H1 (cell line): Measurements from ENCODE around the gene CX3CR1. TPM values are rescaled to one million over a fixed set of nuclear protein-coding genes. Genes with fewer than 3 reads are reported as not detected.

ENCODE experiments used
- CTCF ChIA-PET: fragments of 300-600 bp; sonication (Branson Sonifier 250); formaldehyde crosslinking; loops from one replicate; lab custom pipeline; 2021; ENCODE audit not compliant: partially characterized antibody; lab: Charles Lee
- POLR2A ChIA-PET: fragments of 300-600 bp; sonication (Branson Sonifier 250); formaldehyde crosslinking; loops from one replicate; lab custom pipeline; 2021; ENCODE audit warnings: inconsistent platforms; ENCODE audit not compliant: partially characterized antibody; lab: Charles Lee
- DNase-seq, 2 experiments: peaks; one replicate each; pipeline versions ENCODE4 v3.0.0 to v3.0.0-alpha.2; 2010 to 2022; ENCODE audit warnings: low spot score in 2 of 2, low read depth in 1 of 2, mixed read lengths in 1 of 2
- FAIRE-seq: peaks from 2 replicates; lab custom pipeline; 2011; peaks lifted over from hg19 to GRCh38; lab: Jason Lieb, UNC
- H2AFZ ChIP-seq: 2 replicates; pipeline ENCODE4 v1.8.1; 2012; ENCODE audit warnings: low read length, inconsistent platforms
- H2AK5ac ChIP-seq: 2 replicates; pipeline ENCODE4 v1.6.1; 2013; ENCODE audit warnings: low read depth, low read length
- H2BK120ac ChIP-seq: replicated peaks from 2 replicates; pipeline ENCODE3; 2013; ENCODE audit warnings: low read depth, low read length, inconsistent platforms
- H2BK12ac ChIP-seq: 2 replicates; pipeline ENCODE4 v1.6.1; 2013; ENCODE audit warnings: low read depth, low read length
- H2BK15ac ChIP-seq: 2 replicates; pipeline ENCODE4 v1.6.1; 2013; ENCODE audit warnings: low read length
- H2BK20ac ChIP-seq: 2 replicates; pipeline ENCODE4 v1.6.1; 2013; ENCODE audit warnings: low read length
- H2BK5ac ChIP-seq: 2 replicates; pipeline ENCODE4 v1.6.1; 2013; ENCODE audit warnings: low read depth, low read length
- H3K14ac ChIP-seq: 2 replicates; pipeline ENCODE4 v1.6.1; 2013; ENCODE audit warnings: inconsistent platforms; ENCODE audit not compliant: insufficient read length
- H3K18ac ChIP-seq: 2 replicates; pipeline ENCODE4 v1.6.1; 2013; ENCODE audit warnings: low read length; ENCODE audit errors: extremely low read depth
- H3K23ac ChIP-seq: 2 replicates; pipeline ENCODE4 v1.6.1; 2013; ENCODE audit warnings: inconsistent platforms; ENCODE audit not compliant: insufficient read length
- H3K23me2 ChIP-seq: 2 replicates; pipeline ENCODE4 v1.6.1; 2013; ENCODE audit warnings: low read depth, low read length
- H3K27ac ChIP-seq: 2 replicates; pipeline ENCODE4 v1.6.1; 2011; ENCODE audit warnings: low read depth, low read length, inconsistent platforms
- H3K27me3 ChIP-seq, 4 experiments: replicated peaks in 1 of 4; 1 replicate in 1 of 4; 2 replicates in 3 of 4; pipeline versions ENCODE4 v1.6.1 to v1.8.1; 2011 to 2013; ENCODE audit warnings: low read length in 3 of 4, mild to moderate bottlenecking in 3 of 4, inconsistent platforms in 2 of 4, mixed read lengths in 2 of 4, moderate library complexity in 1 of 4; ENCODE audit not compliant: control insufficient read depth in 3 of 4, insufficient read depth in 3 of 4; ENCODE audit errors: extremely low read depth in 1 of 4
- H3K36me3 ChIP-seq, 4 experiments: 2 replicates each; pipeline versions ENCODE4 v1.6.1 to v1.8.1; 2011 to 2013; ENCODE audit warnings: mild to moderate bottlenecking in 4 of 4, low read length in 3 of 4, moderate library complexity in 2 of 4, control low read depth in 1 of 4, inconsistent platforms in 1 of 4; ENCODE audit not compliant: insufficient read depth in 4 of 4, control insufficient read depth in 2 of 4
- H3K4ac ChIP-seq: replicated peaks from 2 replicates; pipeline ENCODE3; 2013; ENCODE audit warnings: low read length, low read depth, mixed read lengths, inconsistent platforms; ENCODE audit not compliant: insufficient read length
- H3K4me1 ChIP-seq, 4 experiments: replicated peaks in 1 of 4; 1 replicate in 1 of 4; 2 replicates in 3 of 4; pipeline versions ENCODE4 v1.6.1 to v1.8.1; 2011 to 2013; ENCODE audit warnings: low read length in 3 of 4, inconsistent platforms in 2 of 4, mixed read lengths in 1 of 4; ENCODE audit not compliant: insufficient read depth in 4 of 4, control insufficient read depth in 3 of 4
- H3K4me2 ChIP-seq, 2 experiments: 2 replicates each; pipeline versions ENCODE4 v1.6.1 to v1.8.1; 2011 to 2013; ENCODE audit warnings: low read depth in 2 of 2, low read length in 2 of 2, control low read depth in 1 of 2, inconsistent platforms in 1 of 2, mild to moderate bottlenecking in 1 of 2; ENCODE audit not compliant: insufficient read depth in 1 of 2
- H3K4me3 ChIP-seq, 4 experiments: fragments of 200-600, 300-600 bp in 1 of 4; sonication (generic), shearing (Covaris generic), sonication (Bioruptor Twin) in 1 of 4; 2 replicates each; pipeline versions ENCODE4 v1.5.1 to v1.8.1; 2011 to 2016; ENCODE audit warnings: low read length in 4 of 4, low read depth in 3 of 4, control low read depth in 2 of 4, inconsistent platforms in 2 of 4, mild to moderate bottlenecking in 2 of 4, mixed read lengths in 1 of 4, moderate library complexity in 1 of 4; ENCODE audit not compliant: insufficient read depth in 2 of 4; ENCODE audit errors: extremely low read depth in 1 of 4
- H3K56ac ChIP-seq: replicated peaks from 2 replicates; pipeline ENCODE3; 2013; ENCODE audit warnings: low read depth, mild to moderate bottlenecking, mixed read lengths, low read length, inconsistent platforms; ENCODE audit not compliant: insufficient read length
- H3K79me1 ChIP-seq: 2 replicates; pipeline ENCODE4 v1.6.1; 2013; ENCODE audit warnings: low read depth, low read length, control low read depth
- H3K79me2 ChIP-seq, 2 experiments: 2 replicates each; pipeline versions ENCODE4 v1.6.1 to v1.8.1; 2012 to 2013; ENCODE audit warnings: low read length in 2 of 2, mild to moderate bottlenecking in 2 of 2, inconsistent platforms in 1 of 2; ENCODE audit not compliant: insufficient read depth in 2 of 2, control insufficient read depth in 1 of 2
- H3K9ac ChIP-seq, 4 experiments: replicated peaks in 1 of 4; 1 replicate in 1 of 4; 2 replicates in 3 of 4; pipeline versions ENCODE4 v1.6.1 to v1.8.1; 2011 to 2013; ENCODE audit warnings: low read depth in 3 of 4, low read length in 3 of 4, control low read depth in 2 of 4, mild to moderate bottlenecking in 2 of 4, moderate library complexity in 2 of 4, inconsistent platforms in 1 of 4; ENCODE audit errors: extremely low read depth in 1 of 4
- H3K9me3 ChIP-seq, 2 experiments: 2 replicates each; pipeline versions ENCODE4 v1.6.1 to v1.8.1; 2012 to 2013; ENCODE audit warnings: mild to moderate bottlenecking in 2 of 2, moderate library complexity in 2 of 2, control low read depth in 1 of 2, inconsistent platforms in 1 of 2, low read depth in 1 of 2, low read length in 1 of 2, mixed read lengths in 1 of 2; ENCODE audit not compliant: insufficient read depth in 2 of 2
- H4K20me1 ChIP-seq, 2 experiments: replicated peaks in 1 of 2; 2 replicates each; pipeline versions ENCODE3 to v1.8.1; 2011 to 2013; ENCODE audit warnings: inconsistent platforms in 2 of 2, low read length in 2 of 2, mild to moderate bottlenecking in 1 of 2; ENCODE audit not compliant: insufficient read depth in 2 of 2, control insufficient read depth in 1 of 2
- H4K5ac ChIP-seq: 2 replicates; pipeline ENCODE4 v1.6.1; 2013; ENCODE audit warnings: low read length, low read depth, mixed read lengths, inconsistent platforms; ENCODE audit not compliant: insufficient read length
- H4K8ac ChIP-seq: 2 replicates; pipeline ENCODE4 v1.8.0; 2013; ENCODE audit warnings: mild to moderate bottlenecking, moderate library complexity, low read length, inconsistent platforms; ENCODE audit not compliant: insufficient read depth; ENCODE audit errors: extremely low read depth
- H4K91ac ChIP-seq: replicated peaks from 2 replicates; pipeline ENCODE3; 2013; ENCODE audit warnings: low read length, mixed read lengths, inconsistent platforms; ENCODE audit not compliant: insufficient read length
- BACH1 ChIP-seq: IDR thresholded peaks from 2 replicates; pipeline ENCODE4 v1.6.1; 2012; ENCODE audit warnings: low read length, improper control_type of control experiment
- CBX8 ChIP-seq: fragments of 300-800, 300-1000 bp; sonication (generic); IDR thresholded peaks from 2 replicates; pipeline ENCODE4 v1.7.1; 2016; ENCODE audit warnings: low read depth, low read length, borderline replicate concordance
- CREB1 ChIP-seq: IDR thresholded peaks from 2 replicates; pipeline ENCODE4 v1.6.1; 2012; ENCODE audit warnings: inconsistent platforms
- FOSL1 ChIP-seq: IDR thresholded peaks from 2 replicates; pipeline ENCODE4 v1.6.1; 2011; ENCODE audit warnings: mild to moderate bottlenecking, low read depth, low read length, moderate library complexity; ENCODE audit not compliant: insufficient read depth
- HDAC2 ChIP-seq, 2 experiments: fragments of 300-600 bp in 1 of 2; sonication (generic) in 1 of 2; IDR thresholded peaks; 2 replicates each; pipeline ENCODE4 v1.6.1; 2011 to 2012; ENCODE audit warnings: low read depth in 2 of 2, low read length in 2 of 2, mild to moderate bottlenecking in 2 of 2, moderate library complexity in 2 of 2, borderline replicate concordance in 1 of 2, inconsistent platforms in 1 of 2
- JUN ChIP-seq: IDR thresholded peaks from 2 replicates; pipeline ENCODE4 v1.6.1; 2011; ENCODE audit warnings: low read depth, mild to moderate bottlenecking, improper control_type of control experiment, low read length
- PHF8 ChIP-seq: fragments of 200-600 bp; sonication (generic); conservative IDR thresholded peaks from 2 replicates; pipeline ENCODE4 v1.7.1; 2012; ENCODE audit warnings: low read depth, mild to moderate bottlenecking, inconsistent platforms, low read length, moderate library complexity
- POLR2A ChIP-seq, 2 experiments: IDR thresholded peaks; 1 replicate in 1 of 2; 2 replicates in 1 of 2; pipeline ENCODE4 v1.6.1; 2011; ENCODE audit warnings: low read depth in 2 of 2, low read length in 2 of 2, mild to moderate bottlenecking in 2 of 2; ENCODE audit errors: control extremely low read depth in 1 of 2
- POLR2AphosphoS5 ChIP-seq: IDR thresholded peaks from 2 replicates; pipeline ENCODE4 v1.6.1; 2011; ENCODE audit warnings: low read depth, low read length
- RBBP5 ChIP-seq: IDR thresholded peaks from 2 replicates; pipeline ENCODE4 v1.7.1; 2012; ENCODE audit warnings: low read depth, mild to moderate bottlenecking, inconsistent platforms, low read length, moderate library complexity, borderline replicate concordance
- RXRA ChIP-seq: IDR thresholded peaks from 2 replicates; pipeline ENCODE4 v1.6.1; 2011; ENCODE audit warnings: low read depth, mild to moderate bottlenecking, low read length, moderate library complexity; ENCODE audit not compliant: insufficient read depth
- SP4 ChIP-seq: IDR thresholded peaks from 2 replicates; pipeline ENCODE4 v1.6.1; 2012; ENCODE audit warnings: low read length, inconsistent platforms
- TBP ChIP-seq: IDR thresholded peaks from 2 replicates; pipeline ENCODE4 v1.6.1; 2011; ENCODE audit warnings: low read depth, low read length, improper control_type of control experiment
- ZNF274 ChIP-seq: IDR thresholded peaks from 2 replicates; pipeline ENCODE4 v1.7.0; 2012; ENCODE audit warnings: low read length, borderline replicate concordance; ENCODE audit errors: extremely low read depth
- WGBS, 2 experiments: shearing (Covaris generic) in 1 of 2; methylation state at CpG; one replicate each; pipeline versions ENCODE4 v1.1.6 to v1.1.7; 2013 to 2015; ENCODE audit warnings: low lambda C conversion rate in 2 of 2, mixed read lengths in 2 of 2, inconsistent platforms in 1 of 2, low coverage in 1 of 2, missing lambda C conversion rate in 1 of 2; ENCODE audit not compliant: insufficient replicate concordance in 2 of 2, insufficient coverage in 1 of 2, insufficient read length in 1 of 2; ENCODE audit errors: extremely low coverage in 1 of 2, missing lambda C conversion rate in 1 of 2; 5-methylcytosine and 5-hydroxymethylcytosine counted together
- polyA plus RNA-seq, 7 experiments: library from polyadenylated mRNA; depleted of rRNA in 3 of 7; stranded (reverse) in 5 of 7; unstranded in 2 of 7; fragments of >200 nt in 5 of 7; fragments of 200-250 nt in 2 of 7; gene quantifications; 1 replicate in 5 of 7; 2 replicates in 1 of 7; 4 replicates in 1 of 7; pipeline versions ENCODE4 v1.2.1 to v1.2.3, GENCODE V29; 2011 to 2013; ENCODE audit warnings: missing spikeins in 2 of 7, mixed read lengths in 2 of 7
- total RNA-seq: library from RNA; stranded (reverse); fragmentation: NEBNext Ultra II Directional; extraction: Animal tissue kit (Norgen Biotek cat#: 25700); gene quantifications from 2 replicates; pipeline ENCODE4 v1.2.1, GENCODE V29; 2021
- TF ChIP-seq, protein P1 (sequence below): IDR thresholded peaks from 2 replicates; pipeline ENCODE4 v1.6.1; 2012; ENCODE audit warnings: inconsistent platforms

Gene CX3CR1
- total and polyA plus RNA-seq, 2 of the 8 experiments (the other 6 are each of a cell fraction or from before 2014, with no cell fraction given), result 0.08 TPM; not detected in 1

DNA sequence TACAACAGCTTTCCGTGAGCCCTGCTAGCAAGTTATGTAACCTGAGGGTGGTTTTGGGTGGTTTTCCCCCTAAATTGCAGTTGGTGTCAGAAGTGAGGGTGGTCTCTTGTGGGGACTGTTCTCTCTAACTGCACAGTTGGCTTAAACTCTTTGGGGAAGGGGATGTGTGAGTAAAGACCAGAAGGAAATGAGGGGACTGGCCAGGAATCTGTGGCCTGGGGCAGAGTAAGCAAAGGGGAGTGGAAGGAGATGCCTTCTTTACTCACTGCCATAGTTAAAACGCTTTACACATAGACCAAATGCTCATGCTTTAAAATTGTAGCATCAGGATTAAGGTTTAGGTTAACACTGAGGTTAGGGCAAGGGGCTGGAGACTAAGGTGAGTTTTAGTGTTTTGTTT is 66.2 kb downstream of the CX3CR1 start:
- Histone ChIP-seq H3K23ac (no peak overlapping the region), H3K18ac (no peak overlapping the region), H3K27ac (no peak overlapping the region), H2BK5ac (no peak overlapping the region), H3K4ac (no peak overlapping the region), H4K5ac (no peak overlapping the region), H2BK15ac (no peak overlapping the region), H3K79me1 (no peaks in the 10 kb centered on the region), H3K4me3 (no peak overlapping the region), H2AK5ac (no peak overlapping the region), H2BK120ac (no peak overlapping the region), H3K14ac (no peak overlapping the region), H4K20me1 (no peaks in the 10 kb centered on the region), H2BK20ac (no peak overlapping the region), H3K4me1 (peaks cover 0 to 11% (median 6%) of the 10 kb centered on the region in 4 experiments; a peak in 5 of 7 replicates), H3K36me3 (no peaks in the 10 kb centered on the region), H2AFZ (0 out of 2 replicates have a peak overlapping the region, but pooled peaks have one; percentile 4), H3K56ac (no peak overlapping the region), H3K23me2 (no peaks in the 10 kb centered on the region), H4K8ac (no peak overlapping the region), H2BK12ac (no peak overlapping the region), H4K91ac (no peak overlapping the region), H3K79me2 (no peaks in the 10 kb centered on the region), H3K4me2 (no peak overlapping the region), H3K27me3 (no peaks in the 10 kb centered on the region; a peak in 1 of 7 replicates), H3K9ac (no peak overlapping the region), H3K9me3 (no peaks in the 10 kb centered on the region)
- DNase-seq (no peak), FAIRE-seq (no peak)
- ChIA-PET POLR2A (no interaction called here), CTCF (interaction anchor here (0.9 to 15.2 kb wide), 5 partner anchors 10 to 164 kb away, joined by 3 to 198 read pairs (median 4); partner anchors contain the start of gene XIRP1)
- TF ChIP-seq BACH1, result no peak
- TF ChIP-seq, protein P1, sequence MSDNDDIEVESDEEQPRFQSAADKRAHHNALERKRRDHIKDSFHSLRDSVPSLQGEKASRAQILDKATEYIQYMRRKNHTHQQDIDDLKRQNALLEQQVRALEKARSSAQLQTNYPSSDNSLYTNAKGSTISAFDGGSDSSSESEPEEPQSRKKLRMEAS, result no peak
- TF ChIP-seq RXRA, result no peak
- TF ChIP-seq FOSL1, result no peak
- TF ChIP-seq ZNF274, result no peak
- TF ChIP-seq SP4, result no peak
- TF ChIP-seq CREB1, result no peak
- no peak for TF ChIP-seq HDAC2 (IDR thresholded peaks at IDR 0.05; ENCODE audit: borderline replicate concordance in 1 of 2, low read depth in 2 of 2, low read length in 2 of 2)
- no peak for TF ChIP-seq TBP
- TF ChIP-seq JUN, result no peak
- no peak for TF ChIP-seq RBBP5
- no peak for TF ChIP-seq POLR2AphosphoS5
- no peak for TF ChIP-seq POLR2A (IDR thresholded peaks at IDR 0.05; ENCODE audit: control extremely low read depth in 1 of 2, low read depth in 2 of 2, low read length in 2 of 2)
- TF ChIP-seq CBX8, result no peak
- no peak for TF ChIP-seq PHF8
- 80% methylated on average over 2 of the region's 2 CpGs; no CpG with 5 or more reads in 1 of the 2 experiments for WGBS, 2 experiments
